Measurements from ENCODE around the gene CA12.

Gene CA12

GRCh38 chr15:63401714-63402497 is 20.3 kb upstream of the CA12 start:
- DNase-seq (ENCODE audit: low spot score), result no peak

GRCh38 chr15:63401078-63401477 is 19.4 kb upstream of the CA12 start:
- DNase-seq (ENCODE audit: low spot score), result no peak

GRCh38 chr15:63398456-63398855 is 16.8 kb upstream of the CA12 start:
- no peak for DNase-seq (ENCODE audit: low spot score)

- DNase-seq (ENCODE audit: low spot score), result no peak
Measured at GRCh38 chr15:63396152-63396928, 14.7 kb upstream of the CA12 start.

- DNase-seq (ENCODE audit: low spot score), result no peak
Measured at GRCh38 chr15:63395730-63396151, 14.1 kb upstream of the CA12 start.

GRCh38 chr15:63392361-63393009 is 10.8 kb upstream of the CA12 start:
- DNase-seq (ENCODE audit: low spot score), result no peak

GRCh38 chr15:63391669-63392360 is 10.2 kb upstream of the CA12 start:
- DNase-seq (ENCODE audit: low spot score), result no peak

- no peak for DNase-seq (ENCODE audit: low spot score)
Measured at GRCh38 chr15:63390689-63391088, 9.0 kb upstream of the CA12 start.

GRCh38 chr15:63389902-63390670 is 8.4 kb upstream of the CA12 start:
- peak; percentile 17 for DNase-seq (ENCODE audit: low spot score)

GRCh38 chr15:63388511-63388910 is 6.9 kb upstream of the CA12 start:
- no peak for DNase-seq (ENCODE audit: low spot score)

GRCh38 chr15:63387748-63388493 is 6.3 kb upstream of the CA12 start:
- no peak for DNase-seq (ENCODE audit: low spot score)

GRCh38 chr15:63385911-63386531 is 4.4 kb upstream of the CA12 start:
- DNase-seq (ENCODE audit: low spot score), result no peak

GRCh38 chr15:63384906-63385305 is 3.3 kb upstream of the CA12 start:
- DNase-seq (ENCODE audit: low spot score), result no peak

GRCh38 chr15:63382966-63383710 is 1.5 kb upstream of the CA12 start:
- DNase-seq (ENCODE audit: low spot score), result no peak

- no peak for DNase-seq (ENCODE audit: low spot score)
Measured at GRCh38 chr15:63380808-63381282, 801 bp downstream of the CA12 start.

GRCh38 chr15:63380151-63380807 is 1.4 kb downstream of the CA12 start:
- no peak for DNase-seq (ENCODE audit: low spot score)

- no peak for DNase-seq (ENCODE audit: low spot score)
Measured at GRCh38 chr15:63379492-63380150, 2.0 kb downstream of the CA12 start.

- DNase-seq (ENCODE audit: low spot score), result no peak
Measured at GRCh38 chr15:63378946-63379345, 2.7 kb downstream of the CA12 start.
